ENCODE results near the gene GFOD1.

DNA sequence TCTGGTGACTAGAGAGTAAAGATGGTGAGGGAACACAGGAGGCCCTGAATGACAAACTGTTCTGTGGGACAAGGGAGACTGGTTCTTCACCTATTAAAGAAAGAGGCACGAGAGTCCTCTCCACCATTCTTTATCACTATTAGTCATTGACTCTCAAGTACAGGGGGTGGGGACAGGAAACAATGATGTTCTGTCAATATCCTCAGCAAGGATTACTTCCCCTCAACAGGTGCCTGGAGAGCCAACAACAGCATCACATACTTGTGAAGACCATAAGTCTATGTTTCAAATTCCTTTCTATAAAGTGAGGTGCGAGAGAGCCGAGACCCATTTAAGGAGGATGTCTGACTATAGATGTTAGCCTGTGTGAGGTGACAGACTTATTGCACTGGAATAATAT, 86.6 kb downstream of the GFOD1 start:
- TF ChIP-seq, protein P1, sequence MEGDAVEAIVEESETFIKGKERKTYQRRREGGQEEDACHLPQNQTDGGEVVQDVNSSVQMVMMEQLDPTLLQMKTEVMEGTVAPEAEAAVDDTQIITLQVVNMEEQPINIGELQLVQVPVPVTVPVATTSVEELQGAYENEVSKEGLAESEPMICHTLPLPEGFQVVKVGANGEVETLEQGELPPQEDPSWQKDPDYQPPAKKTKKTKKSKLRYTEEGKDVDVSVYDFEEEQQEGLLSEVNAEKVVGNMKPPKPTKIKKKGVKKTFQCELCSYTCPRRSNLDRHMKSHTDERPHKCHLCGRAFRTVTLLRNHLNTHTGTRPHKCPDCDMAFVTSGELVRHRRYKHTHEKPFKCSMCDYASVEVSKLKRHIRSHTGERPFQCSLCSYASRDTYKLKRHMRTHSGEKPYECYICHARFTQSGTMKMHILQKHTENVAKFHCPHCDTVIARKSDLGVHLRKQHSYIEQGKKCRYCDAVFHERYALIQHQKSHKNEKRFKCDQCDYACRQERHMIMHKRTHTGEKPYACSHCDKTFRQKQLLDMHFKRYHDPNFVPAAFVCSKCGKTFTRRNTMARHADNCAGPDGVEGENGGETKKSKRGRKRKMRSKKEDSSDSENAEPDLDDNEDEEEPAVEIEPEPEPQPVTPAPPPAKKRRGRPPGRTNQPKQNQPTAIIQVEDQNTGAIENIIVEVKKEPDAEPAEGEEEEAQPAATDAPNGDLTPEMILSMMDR (IDR thresholded peaks at IDR 0.05), result no peak
- no peak for TF ChIP-seq POLR2A (IDR thresholded peaks at IDR 0.05)
- TF ChIP-seq EP300 (IDR thresholded peaks at IDR 0.05), result no peak

Data from ovary (tissue), 3 donors.